ENCODE data around the gene PABPN1L. TPM values are rescaled to one million over a fixed set of nuclear protein-coding genes. Genes with fewer than 3 reads are reported as not detected.
"Not testable (repeated sequence)": the region's sequence is repeated elsewhere in the genome, so short reads cannot be mapped to it uniquely, and the experiment has no call there.

The PABPN1L gene
- total RNA-seq, 1 experiment from 2014 or later, result not detected

GRCh38 chr16:88901718-88902337 is 35.4 kb upstream of the PABPN1L start:
- no peak for DNase-seq (ENCODE audit: low read depth)

- no peak for DNase-seq (ENCODE audit: low read depth)
Measured at GRCh38 chr16:88900662-88901052, 34.2 kb upstream of the PABPN1L start.

GRCh38 chr16:88899901-88900661 is 33.6 kb upstream of the PABPN1L start:
- no peak for DNase-seq (ENCODE audit: low read depth)

GRCh38 chr16:88897696-88898425 is 31.4 kb upstream of the PABPN1L start:
- DNase-seq (ENCODE audit: low read depth), result no peak

GRCh38 chr16:88896238-88897070 is 30.0 kb upstream of the PABPN1L start:
- no peak for DNase-seq (ENCODE audit: low read depth)

GRCh38 chr16:88895335-88895734 is 28.9 kb upstream of the PABPN1L start:
- no peak for DNase-seq (ENCODE audit: low read depth)

- DNase-seq (ENCODE audit: low read depth), result no peak
Measured at GRCh38 chr16:88894681-88895300, 28.3 kb upstream of the PABPN1L start.

- DNase-seq (ENCODE audit: low read depth), result not testable (repeated sequence)
Measured at GRCh38 chr16:88894266-88894665, 27.8 kb upstream of the PABPN1L start.

GRCh38 chr16:88893127-88893968 is 26.9 kb upstream of the PABPN1L start:
- DNase-seq (ENCODE audit: low read depth), result no peak

GRCh38 chr16:88892065-88892464 is 25.6 kb upstream of the PABPN1L start:
- no peak for DNase-seq (ENCODE audit: low read depth)

- no peak for DNase-seq (ENCODE audit: low read depth)
Measured at GRCh38 chr16:88891083-88891482, 24.6 kb upstream of the PABPN1L start.

- not testable (repeated sequence) for DNase-seq (ENCODE audit: low read depth)
Measured at GRCh38 chr16:88889702-88890352, 23.4 kb upstream of the PABPN1L start.

- DNase-seq (ENCODE audit: low read depth), result no peak
Measured at GRCh38 chr16:88888461-88889387, 22.3 kb upstream of the PABPN1L start.

GRCh38 chr16:88888057-88888456 is 21.6 kb upstream of the PABPN1L start:
- no peak for DNase-seq (ENCODE audit: low read depth)

GRCh38 chr16:88886845-88887521 is 20.5 kb upstream of the PABPN1L start:
- DNase-seq (ENCODE audit: low read depth), result no peak

- DNase-seq (ENCODE audit: low read depth), result no peak
Measured at GRCh38 chr16:88886420-88886844, 20.0 kb upstream of the PABPN1L start.

- no peak for DNase-seq (ENCODE audit: low read depth)
Measured at GRCh38 chr16:88885693-88886280, 19.3 kb upstream of the PABPN1L start.

Data from LHCN-M2 (cell line).